Measurements from ENCODE around the gene SATB2.

The SATB2 gene

GRCh38 chr2:199471443-199472057 is 13.8 kb upstream of the SATB2 start:
- Histone ChIP-seq H3K27ac (ENCODE audit: extremely low read depth, low read depth, low read length) (no peak overlapping the region), H3K4me1 (ENCODE audit: control insufficient read depth, insufficient read depth, low read length) (no peaks in the 10 kb centered on the region), H3K4me3 (ENCODE audit: low read depth, low read length) (peak overlapping the region; percentile 2), H3K36me3 (ENCODE audit: control insufficient read depth in 2 of 2, insufficient read depth in 1 of 2, low read length in 2 of 2) (no peaks in the 10 kb centered on the region), H3K9me3 (ENCODE audit: control insufficient read depth, insufficient read depth, low read depth, low read length) (no peaks in the 10 kb centered on the region)
- ChIA-PET POLR2A (interaction anchor here (0.5 to 1.4 kb wide), 5 partner anchors 8 to 135 kb away, joined by 3 to 13 read pairs (median 4); partner anchors contain the start of gene SATB2), CTCF (interaction anchor here (0.6 to 5.3 kb wide), 26 partner anchors 9 to 1159 kb away, joined by 3 to 30 read pairs (median 3); no protein-coding TSS in a partner anchor)
- TF ChIP-seq ZSCAN30 (tag by site-specific recombination; IDR thresholded peaks at IDR 0.05): peak; percentile 85
- TF ChIP-seq SP2 (tag by site-specific recombination; IDR thresholded peaks at IDR 0.05): no peak
- peak; percentile 64 for TF ChIP-seq ZBTB8A (tag by site-specific recombination; IDR thresholded peaks at IDR 0.05)
- TF ChIP-seq ZNF558 (tag by site-specific recombination; IDR thresholded peaks at IDR 0.05): no peak
- TF ChIP-seq ZNF391 (tag by site-specific recombination; IDR thresholded peaks at IDR 0.05; ENCODE audit: borderline replicate concordance, low read depth): no peak
- TF ChIP-seq KLF16 (tag by site-specific recombination; IDR thresholded peaks at IDR 0.05): no peak
- TF ChIP-seq IKZF3 (tag by site-specific recombination; IDR thresholded peaks at IDR 0.05): peak; percentile 72
- TF ChIP-seq ZNF394 (tag by site-specific recombination; IDR thresholded peaks at IDR 0.05; ENCODE audit: borderline replicate concordance): peak; percentile 21; the same call in 1 of the 2 replicates
- TF ChIP-seq KLF8 (tag by site-specific recombination; IDR thresholded peaks at IDR 0.05): no peak
- 0 out of 2 replicates have a peak, but pooled peaks have one; percentile 28 for TF ChIP-seq ZFP37 (tag by site-specific recombination; IDR thresholded peaks at IDR 0.05)
- no peak for TF ChIP-seq ZBTB44 (tag by site-specific recombination; IDR thresholded peaks at IDR 0.05)
- no peak for TF ChIP-seq ZBTB1 (tag by site-specific recombination; IDR thresholded peaks at IDR 0.05)
- TF ChIP-seq ZNF792 (tag by site-specific recombination; IDR thresholded peaks at IDR 0.05): no peak
- no peak for TF ChIP-seq ZNF398 (tag by site-specific recombination; IDR thresholded peaks at IDR 0.05)
- TF ChIP-seq PRDM2 (tag by site-specific recombination; IDR thresholded peaks at IDR 0.05; ENCODE audit: borderline replicate concordance): no peak
- TF ChIP-seq ZNF335 (tag by site-specific recombination; conservative IDR thresholded peaks at IDR 0.05): peak; percentile 50
- no peak for TF ChIP-seq ZNF114 (tag by site-specific recombination; IDR thresholded peaks at IDR 0.05)
- TF ChIP-seq ZNF561 (tag by site-specific recombination; IDR thresholded peaks at IDR 0.05; ENCODE audit: borderline replicate concordance): peak; percentile 89
- no peak for TF ChIP-seq PRDM6 (tag by site-specific recombination; IDR thresholded peaks at IDR 0.05)
- TF ChIP-seq ZNF660 (tag by site-specific recombination; IDR thresholded peaks at IDR 0.05): peak; percentile 69
- TF ChIP-seq GLIS2 (tag by site-specific recombination; IDR thresholded peaks at IDR 0.05): peak; percentile 45; the same call in 1 of the 2 replicates
- TF ChIP-seq ZNF549 (tag by site-specific recombination; IDR thresholded peaks at IDR 0.05): no peak
- TF ChIP-seq ZEB2 (tag by site-specific recombination; IDR thresholded peaks at IDR 0.05): 0 out of 2 replicates have a peak, but pooled peaks have one; percentile 36
- TF ChIP-seq HIC1 (tag by site-specific recombination; IDR thresholded peaks at IDR 0.05): peak; percentile 68; the same call in 1 of the 2 replicates
- TF ChIP-seq ZBTB20 (tag by site-specific recombination; IDR thresholded peaks at IDR 0.05): peak; percentile 86

Data from HEK293 (cell line).